HepG2 (cell line): Measurements from ENCODE around the gene INO80C.

ENCODE experiments used
- HMGA1 ChIP-seq: sonication (generic); formaldehyde crosslinking; conservative IDR thresholded peaks from 2 replicates; pipeline ENCODE4 v1.4.0; 2020; ENCODE audit warnings: missing genetic modification reagents
- RFX5 ChIP-seq: IDR thresholded peaks from 2 replicates; pipeline ENCODE4 v1.6.1; 2011; ENCODE audit warnings: low read depth, low read length, improper control_type of control experiment
- RFXANK ChIP-seq: IDR thresholded peaks from 2 replicates; pipeline ENCODE4 v1.6.1; 2016
- RORA ChIP-seq: sonication (generic); formaldehyde crosslinking; IDR thresholded peaks from 2 replicates; pipeline ENCODE4 v1.5.0; 2020; ENCODE audit warnings: mild to moderate bottlenecking, missing genetic modification reagents, moderate library complexity
- SAFB2 ChIP-seq: sonication (generic); formaldehyde crosslinking; IDR thresholded peaks from 2 replicates; pipeline ENCODE4 v1.5.1; 2020; ENCODE audit warnings: missing genetic modification reagents, low read depth, mild to moderate bottlenecking, borderline replicate concordance
- TF ChIP-seq, protein P1 (sequence below): sonication (generic); formaldehyde crosslinking; IDR thresholded peaks from 2 replicates; pipeline ENCODE4 v1.5.0; 2020; ENCODE audit warnings: missing genetic modification reagents, mild to moderate bottlenecking, borderline replicate concordance
- TF ChIP-seq, protein P2 (sequence below): sonication (generic); formaldehyde crosslinking; IDR thresholded peaks from one replicate; pipeline ENCODE4 v1.5.1; 2020; ENCODE audit warnings: mild to moderate bottlenecking, missing genetic modification reagents; ENCODE audit errors: not compliant biosample characterization

DNA sequence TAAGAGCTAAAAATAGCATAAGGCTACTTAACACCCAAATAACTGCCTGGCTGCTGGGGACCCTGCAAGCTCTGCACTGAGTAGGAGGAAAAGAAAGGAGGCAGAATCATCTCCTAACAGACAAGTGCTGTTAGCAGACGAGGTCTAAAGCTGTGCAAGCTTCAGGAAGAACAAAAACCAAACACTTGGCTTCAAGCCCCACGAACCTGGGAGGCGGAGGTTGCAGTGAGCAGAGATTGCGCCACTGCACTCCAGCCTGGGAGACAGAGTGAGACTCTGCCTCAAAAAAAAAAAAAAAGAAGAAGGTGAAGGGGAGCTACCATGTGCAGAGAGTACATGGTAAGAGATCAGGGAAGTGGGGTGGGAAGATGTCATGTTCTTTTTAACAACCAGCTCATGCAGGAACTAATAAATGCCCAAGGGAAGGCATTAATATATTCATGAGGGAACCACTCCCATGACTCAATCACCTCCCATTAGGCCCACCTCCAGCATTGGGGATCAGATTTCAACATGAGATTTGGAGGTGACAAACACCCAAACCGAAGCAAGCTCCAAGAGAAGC, 28.8 kb upstream of the INO80C start:
- TF ChIP-seq, protein P1, sequence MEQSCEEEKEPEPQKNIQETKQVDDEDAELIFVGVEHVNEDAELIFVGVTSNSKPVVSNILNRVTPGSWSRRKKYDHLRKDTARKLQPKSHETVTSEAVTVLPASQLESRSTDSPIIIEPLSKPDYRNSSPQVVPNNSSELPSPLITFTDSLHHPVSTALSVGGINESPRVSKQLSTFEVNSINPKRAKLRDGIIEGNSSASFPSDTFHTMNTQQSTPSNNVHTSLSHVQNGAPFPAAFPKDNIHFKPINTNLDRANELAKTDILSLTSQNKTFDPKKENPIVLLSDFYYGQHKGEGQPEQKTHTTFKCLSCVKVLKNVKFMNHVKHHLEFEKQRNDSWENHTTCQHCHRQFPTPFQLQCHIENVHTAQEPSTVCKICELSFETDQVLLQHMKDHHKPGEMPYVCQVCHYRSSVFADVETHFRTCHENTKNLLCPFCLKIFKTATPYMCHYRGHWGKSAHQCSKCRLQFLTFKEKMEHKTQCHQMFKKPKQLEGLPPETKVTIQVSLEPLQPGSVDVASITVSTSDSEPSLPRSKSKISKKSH: no peak
- TF ChIP-seq RORA (CRISPR knock-in tag): no peak
- TF ChIP-seq, protein P2, sequence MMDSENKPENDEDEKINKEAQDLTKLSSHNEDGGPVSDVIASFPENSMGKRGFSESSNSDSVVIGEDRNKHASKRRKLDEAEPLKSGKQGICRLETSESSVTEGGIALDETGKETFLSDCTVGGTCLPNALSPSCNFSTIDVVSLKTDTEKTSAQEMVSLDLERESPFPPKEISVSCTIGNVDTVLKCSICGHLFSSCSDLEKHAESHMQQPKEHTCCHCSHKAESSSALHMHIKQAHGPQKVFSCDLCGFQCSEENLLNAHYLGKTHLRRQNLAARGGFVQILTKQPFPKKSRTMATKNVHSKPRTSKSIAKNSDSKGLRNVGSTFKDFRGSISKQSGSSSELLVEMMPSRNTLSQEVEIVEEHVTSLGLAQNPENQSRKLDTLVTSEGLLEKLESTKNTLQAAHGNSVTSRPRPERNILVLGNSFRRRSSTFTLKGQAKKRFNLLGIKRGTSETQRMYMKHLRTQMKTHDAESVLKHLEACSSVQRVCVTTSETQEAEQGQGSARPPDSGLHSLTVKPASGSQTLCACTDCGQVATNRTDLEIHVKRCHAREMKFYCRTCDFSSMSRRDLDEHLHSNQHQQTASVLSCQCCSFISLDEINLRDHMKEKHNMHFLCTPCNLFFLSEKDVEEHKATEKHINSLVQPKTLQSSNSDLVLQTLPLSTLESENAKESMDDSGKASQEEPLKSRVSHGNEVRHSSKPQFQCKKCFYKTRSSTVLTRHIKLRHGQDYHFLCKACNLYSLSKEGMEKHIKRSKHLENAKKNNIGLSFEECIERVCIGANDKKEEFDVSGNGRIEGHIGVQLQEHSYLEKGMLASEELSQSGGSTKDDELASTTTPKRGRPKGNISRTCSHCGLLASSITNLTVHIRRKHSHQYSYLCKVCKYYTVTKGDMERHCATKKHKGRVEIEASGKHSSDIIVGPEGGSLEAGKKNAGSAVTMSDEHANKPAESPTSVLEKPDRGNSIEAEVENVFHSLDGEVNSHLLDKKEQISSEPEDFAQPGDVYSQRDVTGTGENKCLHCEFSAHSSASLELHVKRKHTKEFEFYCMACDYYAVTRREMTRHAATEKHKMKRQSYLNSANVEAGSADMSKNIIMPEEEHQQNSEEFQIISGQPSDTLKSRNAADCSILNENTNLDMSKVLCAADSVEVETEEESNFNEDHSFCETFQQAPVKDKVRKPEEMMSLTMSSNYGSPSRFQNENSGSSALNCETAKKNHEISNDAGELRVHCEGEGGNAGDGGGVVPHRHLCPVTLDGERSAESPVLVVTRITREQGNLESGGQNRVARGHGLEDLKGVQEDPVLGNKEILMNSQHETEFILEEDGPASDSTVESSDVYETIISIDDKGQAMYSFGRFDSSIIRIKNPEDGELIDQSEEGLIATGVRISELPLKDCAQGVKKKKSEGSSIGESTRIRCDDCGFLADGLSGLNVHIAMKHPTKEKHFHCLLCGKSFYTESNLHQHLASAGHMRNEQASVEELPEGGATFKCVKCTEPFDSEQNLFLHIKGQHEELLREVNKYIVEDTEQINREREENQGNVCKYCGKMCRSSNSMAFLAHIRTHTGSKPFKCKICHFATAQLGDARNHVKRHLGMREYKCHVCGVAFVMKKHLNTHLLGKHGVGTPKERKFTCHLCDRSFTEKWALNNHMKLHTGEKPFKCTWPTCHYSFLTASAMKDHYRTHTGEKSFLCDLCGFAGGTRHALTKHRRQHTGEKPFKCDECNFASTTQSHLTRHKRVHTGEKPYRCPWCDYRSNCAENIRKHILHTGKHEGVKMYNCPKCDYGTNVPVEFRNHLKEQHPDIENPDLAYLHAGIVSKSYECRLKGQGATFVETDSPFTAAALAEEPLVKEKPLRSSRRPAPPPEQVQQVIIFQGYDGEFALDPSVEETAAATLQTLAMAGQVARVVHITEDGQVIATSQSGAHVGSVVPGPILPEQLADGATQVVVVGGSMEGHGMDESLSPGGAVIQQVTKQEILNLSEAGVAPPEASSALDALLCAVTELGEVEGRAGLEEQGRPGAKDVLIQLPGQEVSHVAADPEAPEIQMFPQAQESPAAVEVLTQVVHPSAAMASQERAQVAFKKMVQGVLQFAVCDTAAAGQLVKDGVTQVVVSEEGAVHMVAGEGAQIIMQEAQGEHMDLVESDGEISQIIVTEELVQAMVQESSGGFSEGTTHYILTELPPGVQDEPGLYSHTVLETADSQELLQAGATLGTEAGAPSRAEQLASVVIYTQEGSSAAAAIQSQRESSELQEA (CRISPR knock-in tag): no peak
- TF ChIP-seq HMGA1 (CRISPR knock-in tag): no peak
- TF ChIP-seq SAFB2 (CRISPR knock-in tag): no peak
- no peak for TF ChIP-seq RFX5
- TF ChIP-seq RFXANK (CRISPR knock-in tag): no peak
